Posterior cingulate gyrus (tissue), 11 donors: ENCODE results near the gene COX4I1.

Experiments used
- DNase-seq, 10 donors: peaks; one replicate each; pipeline versions ENCODE4 v3.0.0 to v3.0.0-alpha.2; 2020 to 2021; ENCODE audit warnings: mixed read lengths in 3 of 10
- intact Hi-C: fragments of 100-400 bp; cut with DNase I; formaldehyde crosslinking; loops from one replicate; pipeline ENCODE4 v1.15.1; 2023

The COX4I1 gene

GRCh38 chr16:85851034-85851785, 51.7 kb downstream of the COX4I1 start:
- intact Hi-C loops: no loop called here
- DNase-seq: no peak

- intact Hi-C loops: no loop called here
- DNase-seq: no peak
Measured at GRCh38 chr16:85853547-85854545, 54.4 kb downstream of the COX4I1 start.

- no peak for DNase-seq
- intact Hi-C loops: no loop called here
Measured at GRCh38 chr16:85854935-85855334, 55.4 kb downstream of the COX4I1 start.

DNA sequence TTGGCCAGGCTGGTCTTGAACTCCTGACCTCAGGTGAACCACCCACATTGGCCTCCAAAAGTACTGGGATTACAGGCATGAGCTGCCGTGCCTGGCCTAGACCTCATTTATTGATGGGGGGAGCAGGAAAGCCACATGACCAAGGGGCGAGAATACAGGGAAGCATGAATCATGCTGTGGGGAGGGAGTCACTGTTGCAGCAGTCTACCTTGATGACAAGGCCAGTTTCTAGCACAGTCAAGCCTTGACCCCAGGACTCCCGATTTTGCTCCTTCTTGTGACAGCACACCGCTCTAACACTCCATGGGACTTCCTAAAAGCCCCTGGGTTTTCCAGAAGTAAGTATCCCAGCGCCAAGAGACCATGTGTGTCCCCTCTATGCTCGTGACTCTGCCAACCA, 56.6 kb downstream of the COX4I1 start:
- DNase-seq: no peak
- intact Hi-C loops: no loop called here

- DNase-seq: no peak
- intact Hi-C loops: no loop called here
Measured at GRCh38 chr16:85856585-85856984, 57.1 kb downstream of the COX4I1 start.
